Activated CD4-positive, CD25-positive, alpha-beta regulatory T cell (primary cell): Measurements from ENCODE around the gene APBA1.

Source experiments
- DNase-seq, 4 experiments: peaks; one replicate each; lab custom pipeline; 2025; lab: John Stamatoyannopoulos, UW

APBA1 gene

GRCh38 chr9:69671879-69672595, at the start of gene APBA1:
APBA1 (minus strand) TSS chr9:69672371.
- DNase-seq, result peak in 1 of 4 experiments; percentile 3

- no peak for DNase-seq
Observed at GRCh38 chr9:69719983-69720382, 47.8 kb upstream of the APBA1 start.

- no peak for DNase-seq
Observed at GRCh38 chr9:69719367-69719766, 47.2 kb upstream of the APBA1 start.

- no peak for DNase-seq
Observed at GRCh38 chr9:69718218-69718617, 46.0 kb upstream of the APBA1 start.

GRCh38 chr9:69715825-69716224, 43.7 kb upstream of the APBA1 start:
- DNase-seq, result no peak

- no peak for DNase-seq
Observed at GRCh38 chr9:69715096-69715495, 42.9 kb upstream of the APBA1 start.

- DNase-seq, result no peak
Observed at GRCh38 chr9:69697475-69697874, 25.3 kb upstream of the APBA1 start.

- no peak for DNase-seq
Observed at GRCh38 chr9:69696802-69697201, 24.6 kb upstream of the APBA1 start.

GRCh38 chr9:69689991-69690538, 17.9 kb upstream of the APBA1 start:
- DNase-seq, result no peak

- DNase-seq, result no peak
Observed at GRCh38 chr9:69683927-69684326, 11.8 kb upstream of the APBA1 start.

- no peak for DNase-seq
Observed at GRCh38 chr9:69678843-69679538, 6.8 kb upstream of the APBA1 start.

GRCh38 chr9:69677931-69678330, 5.8 kb upstream of the APBA1 start:
- DNase-seq, result no peak

GRCh38 chr9:69675563-69675962, 3.4 kb upstream of the APBA1 start:
- no peak for DNase-seq

- no peak for DNase-seq
Observed at GRCh38 chr9:69674716-69675438, 2.7 kb upstream of the APBA1 start.

- DNase-seq, result no peak
Observed at GRCh38 chr9:69674112-69674685, 2.0 kb upstream of the APBA1 start.

- DNase-seq, result no peak
Observed at GRCh38 chr9:69673311-69673640, 1.1 kb upstream of the APBA1 start.

- peak; percentile 11 to 40 (median 26) for DNase-seq
Observed at GRCh38 chr9:69672596-69673310, 582 bp upstream of the APBA1 start.

GRCh38 chr9:69671311-69671878, 776 bp downstream of the APBA1 start:
- DNase-seq, result no peak

GRCh38 chr9:69667306-69667705, 4.9 kb downstream of the APBA1 start:
- no peak for DNase-seq

- DNase-seq, result no peak
Observed at GRCh38 chr9:69660304-69660703, 11.9 kb downstream of the APBA1 start.

GRCh38 chr9:69658987-69659675, 13.0 kb downstream of the APBA1 start:
- no peak for DNase-seq
